ENCODE data around the gene RAD23A. TPM values are rescaled to one million over a fixed set of nuclear protein-coding genes. Genes with fewer than 3 reads are reported as not detected.

RAD23A gene
- polyA plus RNA-seq, 2 of the 4 experiments (the other 2 are of a cell fraction): 56.2 to 71.6 TPM

GRCh38 chr19:12990853-12991252 lies 45.2 kb downstream of the RAD23A start:
- POLR2A ChIA-PET: no interaction called here
- 67% methylated on average over 3 of the region's 3 CpGs for WGBS (ENCODE audit: missing lambda C conversion rate)
- no peak overlapping the region for H3K4me2 ChIP-seq
- H3K4me3 ChIP-seq: no peak overlapping the region
- no peaks in the 10 kb centered on the region for H3K4me1 ChIP-seq
- H3K27ac ChIP-seq: no peak overlapping the region
- ATAC-seq (no peak), FAIRE-seq (no peak), DNase-seq (ENCODE audit: low read depth in 1 of 2, low spot score in 1 of 2) (no peak)
- no peaks in the 10 kb centered on the region for H3K9me3 ChIP-seq
- no peak for TF ChIP-seq FOSL2 (IDR thresholded peaks at IDR 0.05)
- TF ChIP-seq FOSL2 (CRISPR knock-in tag; IDR thresholded peaks at IDR 0.05): no peak
- TF ChIP-seq ZSCAN20 (CRISPR knock-in tag; IDR thresholded peaks at IDR 0.05): no peak
- no peak for TF ChIP-seq EHF (CRISPR knock-in tag; IDR thresholded peaks at IDR 0.05)
- TF ChIP-seq CHD2 (IDR thresholded peaks at IDR 0.05; ENCODE audit: low read length, partially characterized antibody): no peak
- no peak for TF ChIP-seq TP53 (CRISPR knock-in tag; IDR thresholded peaks at IDR 0.05)
- TF ChIP-seq POLR2AphosphoS2 (conservative IDR thresholded peaks at IDR 0.05; ENCODE audit: low read length): no peak
- TF ChIP-seq PHF8 (IDR thresholded peaks at IDR 0.05; ENCODE audit: borderline replicate concordance, low read depth): no peak
- TF ChIP-seq HDAC2 (IDR thresholded peaks at IDR 0.05): no peak
- no peak for TF ChIP-seq HEYL (CRISPR knock-in tag; IDR thresholded peaks at IDR 0.05)
- TF ChIP-seq MAZ (IDR thresholded peaks at IDR 0.05; ENCODE audit: borderline replicate concordance, low read depth, low read length): no peak
- TF ChIP-seq FOSB (CRISPR knock-in tag; IDR thresholded peaks at IDR 0.05): no peak
- no peak for TF ChIP-seq ZNF302 (CRISPR knock-in tag; IDR thresholded peaks at IDR 0.05)
- TF ChIP-seq RNF2 (IDR thresholded peaks at IDR 0.05; ENCODE audit: borderline replicate concordance, low read depth): no peak
- no peak for TF ChIP-seq RARB (CRISPR knock-in tag; IDR thresholded peaks at IDR 0.05)
- no peak for TF ChIP-seq JUN (IDR thresholded peaks at IDR 0.05)
- no peak for TF ChIP-seq MAFK (IDR thresholded peaks at IDR 0.05; ENCODE audit: partially characterized antibody)
- no peak for TF ChIP-seq ZFP36 (IDR thresholded peaks at IDR 0.05; ENCODE audit: borderline replicate concordance, partially characterized antibody)
- no peak for TF ChIP-seq EP300 (IDR thresholded peaks at IDR 0.05)
- TF ChIP-seq ATOH8 (CRISPR knock-in tag; IDR thresholded peaks at IDR 0.05; ENCODE audit: low read depth): no peak
- TF ChIP-seq E2F6 (IDR thresholded peaks at IDR 0.05; ENCODE audit: borderline replicate concordance, low read depth): no peak
- CTCF ChIA-PET: no interaction called here

GRCh38 chr19:12991296-12991695 lies 45.6 kb downstream of the RAD23A start:
- FAIRE-seq (no peak), DNase-seq (ENCODE audit: low read depth in 1 of 2, low spot score in 1 of 2) (no peak), ATAC-seq (no peak)
- TF ChIP-seq JUN (IDR thresholded peaks at IDR 0.05): no peak
- TF ChIP-seq FOSB (CRISPR knock-in tag; IDR thresholded peaks at IDR 0.05): no peak
- no peak for TF ChIP-seq FOXS1 (CRISPR knock-in tag; IDR thresholded peaks at IDR 0.05)
- TF ChIP-seq CHD4 (IDR thresholded peaks at IDR 0.05; ENCODE audit: borderline replicate concordance): no peak
- no peak for TF ChIP-seq ZSCAN20 (CRISPR knock-in tag; IDR thresholded peaks at IDR 0.05)
- no peak for TF ChIP-seq EP300 (IDR thresholded peaks at IDR 0.05)
- no peak for TF ChIP-seq ESRRA (IDR thresholded peaks at IDR 0.05; ENCODE audit: borderline replicate concordance, low read length)
- no peak for TF ChIP-seq PBX3 (IDR thresholded peaks at IDR 0.05)
- TF ChIP-seq EHMT2 (IDR thresholded peaks at IDR 0.05; ENCODE audit: low read depth): no peak
- no peak for TF ChIP-seq ZC3H11A (IDR thresholded peaks at IDR 0.05)
- no peak for TF ChIP-seq REST (IDR thresholded peaks at IDR 0.05)
- no peak for TF ChIP-seq MAZ (IDR thresholded peaks at IDR 0.05; ENCODE audit: borderline replicate concordance, low read depth, low read length)
- no peak for TF ChIP-seq PHF8 (IDR thresholded peaks at IDR 0.05; ENCODE audit: borderline replicate concordance, low read depth)
- no peak for TF ChIP-seq ATOH8 (CRISPR knock-in tag; IDR thresholded peaks at IDR 0.05; ENCODE audit: low read depth)
- H3K9me3 ChIP-seq: no peaks in the 10 kb centered on the region
- H3K27ac ChIP-seq: no peak overlapping the region
- H3K4me3 ChIP-seq: no peak overlapping the region
- H3K4me1 ChIP-seq: no peaks in the 10 kb centered on the region
- ChIA-PET CTCF (interaction anchor here (0.6 to 0.7 kb wide), 3 partner anchors 103 to 490 kb away, joined by 3 read pairs; no protein-coding TSS in a partner anchor), POLR2A (no interaction called here)
- H3K4me2 ChIP-seq: no peak overlapping the region
- 83% methylated on average over 5 of the region's 5 CpGs for WGBS (ENCODE audit: missing lambda C conversion rate)

All from A549 (cell line).